Loucy (cell line): ENCODE measurements around the gene SMC6.

Source experiments
- H2AFZ ChIP-seq: fragments of 200-600 bp; sonication (generic); 2 replicates; pipeline ENCODE4 v1.6.0; 2016; ENCODE audit warnings: antibody characterized with exemption, mild to moderate bottlenecking, low read length, moderate library complexity
- H3F3A ChIP-seq: fragments of 200-600 bp; 2 replicates; pipeline ENCODE4 v1.6.0; 2016; ENCODE audit warnings: antibody characterized with exemption, low read depth, mild to moderate bottlenecking
- H3K27me3 ChIP-seq: fragments of 200-600 bp; sonication (generic); 2 replicates; pipeline ENCODE4 v1.6.1; 2014; ENCODE audit warnings: low read length, mild to moderate bottlenecking; ENCODE audit not compliant: insufficient read depth, poor library complexity, severe bottlenecking
- H3K36me3 ChIP-seq: fragments of 200-600 bp; sonication (generic); 2 replicates; pipeline ENCODE4 v1.6.1; 2016; ENCODE audit warnings: low read length; ENCODE audit not compliant: insufficient read depth
- H3K4me1 ChIP-seq: fragments of 200-600 bp; sonication (generic); 2 replicates; pipeline ENCODE4 v1.5.1; 2014; ENCODE audit warnings: low read length, mild to moderate bottlenecking; ENCODE audit not compliant: insufficient read depth, poor library complexity, severe bottlenecking
- H3K4me2 ChIP-seq: fragments of 200-600 bp; sonication (generic); 2 replicates; pipeline ENCODE4 v1.6.0; 2014; ENCODE audit warnings: antibody characterized with exemption, low read length, low read depth, mild to moderate bottlenecking; ENCODE audit not compliant: poor library complexity, severe bottlenecking
- H3K4me3 ChIP-seq: fragments of 200-600 bp; sonication (generic); 2 replicates; pipeline ENCODE4 v1.5.1; 2014; ENCODE audit warnings: low read length, mild to moderate bottlenecking, mixed read lengths; ENCODE audit not compliant: poor library complexity, severe bottlenecking
- H3K79me2 ChIP-seq: fragments of 200-600 bp; sonication (generic); 2 replicates; pipeline ENCODE4 v1.6.1; 2014; ENCODE audit warnings: low read length; ENCODE audit not compliant: insufficient read depth
- H3K9ac ChIP-seq: fragments of 200-600 bp; sonication (generic); 2 replicates; pipeline ENCODE4 v1.6.0; 2014; ENCODE audit warnings: mild to moderate bottlenecking, low read depth, low read length, moderate library complexity; ENCODE audit not compliant: poor library complexity, severe bottlenecking
- H3K9me2 ChIP-seq: fragments of 200-600 bp; sonication (generic); replicated peaks from 2 replicates; pipeline ENCODE4 v1.6.1; 2016; ENCODE audit warnings: low read depth, low read length, mixed read lengths
- H3K9me3 ChIP-seq: fragments of 200-600 bp; sonication (generic); 2 replicates; pipeline ENCODE4 v1.6.1; 2014; ENCODE audit warnings: mild to moderate bottlenecking, antibody characterized with exemption, low read length, low read depth; ENCODE audit not compliant: insufficient read depth
- H4K20me1 ChIP-seq: fragments of 200-600 bp; sonication (generic); 2 replicates; pipeline ENCODE4 v1.6.0; 2014; ENCODE audit warnings: antibody characterized with exemption, low read length, mild to moderate bottlenecking; ENCODE audit not compliant: insufficient read depth, poor library complexity, severe bottlenecking
- EZH2phosphoT487 ChIP-seq: fragments of 200-600 bp; IDR thresholded peaks from 2 replicates; pipeline ENCODE4 v1.6.1; 2018; ENCODE audit warnings: antibody characterized with exemption, mild to moderate bottlenecking, moderate library complexity, borderline replicate concordance
- TF ChIP-seq, protein P1 (sequence below): fragments of 200-600 bp; sonication (generic); conservative IDR thresholded peaks from 2 replicates; pipeline ENCODE4 v1.5.1; 2014; ENCODE audit warnings: mild to moderate bottlenecking, antibody characterized with exemption, low read length

SMC6 gene

GRCh38 chr2:17625446-17625845 lies 128.2 kb downstream of the SMC6 start:
- Histone ChIP-seq H3K9ac (no peak overlapping the region), H2AFZ (no peak overlapping the region), H3K27me3 (no peaks in the 10 kb centered on the region), H3K4me1 (peaks cover 12% of the 10 kb centered on the region), H3K9me3 (no peaks in the 10 kb centered on the region; the same call in 1 of the 2 replicates), H3K4me2 (no peak overlapping the region), H3K4me3 (no peak overlapping the region), H3K79me2 (no peaks in the 10 kb centered on the region), H3K36me3 (no peaks in the 10 kb centered on the region), H3K9me2 (no peaks in the 10 kb centered on the region), H4K20me1 (no peaks in the 10 kb centered on the region), H3F3A (no peaks in the 10 kb centered on the region)
- TF ChIP-seq, protein P1, sequence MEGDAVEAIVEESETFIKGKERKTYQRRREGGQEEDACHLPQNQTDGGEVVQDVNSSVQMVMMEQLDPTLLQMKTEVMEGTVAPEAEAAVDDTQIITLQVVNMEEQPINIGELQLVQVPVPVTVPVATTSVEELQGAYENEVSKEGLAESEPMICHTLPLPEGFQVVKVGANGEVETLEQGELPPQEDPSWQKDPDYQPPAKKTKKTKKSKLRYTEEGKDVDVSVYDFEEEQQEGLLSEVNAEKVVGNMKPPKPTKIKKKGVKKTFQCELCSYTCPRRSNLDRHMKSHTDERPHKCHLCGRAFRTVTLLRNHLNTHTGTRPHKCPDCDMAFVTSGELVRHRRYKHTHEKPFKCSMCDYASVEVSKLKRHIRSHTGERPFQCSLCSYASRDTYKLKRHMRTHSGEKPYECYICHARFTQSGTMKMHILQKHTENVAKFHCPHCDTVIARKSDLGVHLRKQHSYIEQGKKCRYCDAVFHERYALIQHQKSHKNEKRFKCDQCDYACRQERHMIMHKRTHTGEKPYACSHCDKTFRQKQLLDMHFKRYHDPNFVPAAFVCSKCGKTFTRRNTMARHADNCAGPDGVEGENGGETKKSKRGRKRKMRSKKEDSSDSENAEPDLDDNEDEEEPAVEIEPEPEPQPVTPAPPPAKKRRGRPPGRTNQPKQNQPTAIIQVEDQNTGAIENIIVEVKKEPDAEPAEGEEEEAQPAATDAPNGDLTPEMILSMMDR, result no peak
- TF ChIP-seq EZH2phosphoT487, result no peak

DNA sequence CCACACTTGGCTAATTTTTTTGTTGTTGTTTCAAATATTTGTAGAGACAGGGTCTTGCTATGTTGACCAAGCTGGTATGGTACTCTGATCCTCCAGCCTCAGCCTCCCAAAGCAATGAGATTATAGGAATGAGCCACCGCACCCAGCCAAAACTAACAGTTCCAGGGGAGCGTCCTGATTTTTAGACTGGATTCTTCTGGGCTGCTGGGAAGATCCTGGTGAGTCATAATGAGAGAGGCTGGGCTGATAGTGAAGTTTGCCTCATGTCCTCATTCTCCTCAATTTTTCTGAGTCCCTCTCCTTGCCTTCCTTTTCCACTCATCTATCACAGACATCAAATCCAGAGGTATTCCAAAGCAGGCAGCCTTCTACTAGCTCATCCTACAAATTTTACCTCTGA lies 131.8 kb downstream of the SMC6 start:
- no peaks in the 10 kb centered on the region for H3K27me3 ChIP-seq
- H3K79me2 ChIP-seq, result no peaks in the 10 kb centered on the region
- no peaks in the 10 kb centered on the region for H3K9me3 ChIP-seq
- no peak overlapping the region for H2AFZ ChIP-seq
- H3K36me3 ChIP-seq, result no peaks in the 10 kb centered on the region
- no peaks in the 10 kb centered on the region for H3F3A ChIP-seq
- no peaks in the 10 kb centered on the region for H3K9me2 ChIP-seq
- TF ChIP-seq, protein P1, result no peak
- no peak for TF ChIP-seq EZH2phosphoT487
- H3K4me1 ChIP-seq, result peaks cover 2% of the 10 kb centered on the region
- no peak overlapping the region for H3K4me3 ChIP-seq
- H3K4me2 ChIP-seq, result no peak overlapping the region
- no peaks in the 10 kb centered on the region for H4K20me1 ChIP-seq
- H3K9ac ChIP-seq, result no peak overlapping the region

DNA sequence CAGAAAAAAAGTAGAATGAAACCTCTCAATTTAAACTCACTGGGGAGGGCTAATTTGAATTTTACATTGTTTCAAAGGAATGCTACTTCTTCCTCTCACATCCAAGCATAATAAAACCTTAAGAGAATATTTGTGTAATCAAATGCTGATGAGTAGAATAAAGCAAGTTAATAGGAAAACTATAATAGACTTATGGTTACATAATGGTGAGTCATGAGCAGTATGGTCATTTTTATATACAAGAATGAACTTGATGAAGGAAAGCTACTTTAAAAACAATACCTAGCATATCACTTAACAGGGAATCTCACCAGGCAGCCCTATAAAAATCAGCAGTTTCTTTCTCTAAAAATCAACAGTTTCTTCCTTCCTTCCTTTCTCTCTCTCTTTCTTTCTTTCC lies 132.8 kb downstream of the SMC6 start:
- H3K4me2 ChIP-seq, result no peak overlapping the region
- no peaks in the 10 kb centered on the region for H3K79me2 ChIP-seq
- no peaks in the 10 kb centered on the region for H3F3A ChIP-seq
- H3K36me3 ChIP-seq, result no peaks in the 10 kb centered on the region
- no peaks in the 10 kb centered on the region for H3K27me3 ChIP-seq
- no peak overlapping the region for H3K4me3 ChIP-seq
- H3K4me1 ChIP-seq, result no peaks in the 10 kb centered on the region
- no peak overlapping the region for H3K9ac ChIP-seq
- no peaks in the 10 kb centered on the region for H4K20me1 ChIP-seq
- H3K9me2 ChIP-seq, result no peaks in the 10 kb centered on the region
- H2AFZ ChIP-seq, result no peak overlapping the region
- H3K9me3 ChIP-seq, result no peaks in the 10 kb centered on the region
- TF ChIP-seq, protein P1, result no peak
- TF ChIP-seq EZH2phosphoT487, result no peak
